ENCODE data around the gene PKP3. TPM values are rescaled to one million over a fixed set of nuclear protein-coding genes. Genes with fewer than 3 reads are reported as not detected.
A peak's percentile ranks its signal among the peaks of the same experiment; 100 is the strongest.

Gene PKP3
- total and polyA plus RNA-seq, 2 donors from 2014 or later: 1.9 to 3.6 TPM

DNA sequence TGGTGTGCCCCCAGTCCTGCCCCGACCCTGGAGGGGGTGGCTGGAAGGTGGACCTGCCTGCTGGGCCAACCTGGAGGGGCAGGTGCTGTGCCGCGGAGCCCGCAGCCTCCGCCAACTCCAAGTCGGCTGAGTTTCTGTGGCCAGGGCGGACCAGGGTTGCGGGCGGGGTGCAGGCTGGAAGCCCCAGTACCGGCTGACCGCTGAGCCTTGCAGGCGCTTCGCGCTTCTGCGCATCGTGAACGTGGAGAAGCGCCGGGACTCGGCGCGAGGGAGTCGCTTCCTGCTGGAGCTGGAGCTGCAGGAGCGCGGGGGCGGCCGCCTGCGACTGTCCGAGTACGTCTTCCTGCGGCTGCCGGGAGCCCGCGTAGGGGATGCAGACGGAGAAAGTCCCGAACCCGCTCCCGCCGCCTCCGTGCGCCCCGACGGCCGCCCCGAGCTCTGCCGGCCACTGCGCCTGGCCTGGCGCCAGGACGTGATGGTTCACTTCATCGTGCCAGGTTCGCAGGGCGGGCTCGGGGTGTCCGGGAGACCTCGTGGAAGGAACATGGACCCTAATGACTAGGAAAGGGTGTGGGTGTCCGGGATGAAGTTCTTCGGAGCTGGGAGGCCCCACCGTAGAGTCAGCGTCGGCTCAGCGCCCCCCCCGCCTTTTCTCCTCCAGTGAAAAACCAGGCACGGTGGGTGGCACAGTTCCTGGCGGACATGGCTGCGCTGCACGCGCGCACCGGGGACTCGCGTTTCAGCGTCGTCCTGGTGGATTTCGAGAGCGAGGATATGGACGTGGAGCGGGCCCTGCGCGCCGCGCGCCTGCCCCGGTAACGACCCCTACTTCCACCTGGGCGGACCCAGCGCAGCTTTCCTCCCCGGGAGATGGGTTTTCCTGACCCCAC, 14.6 kb upstream of the PKP3 start:
- H3K4me1 ChIP-seq (ENCODE audit: control insufficient read depth in 2 of 3, insufficient read depth in 2 of 3, low read depth in 1 of 3, low read length in 3 of 3): no peaks in the 10 kb centered on the region
- TF ChIP-seq CTCF (IDR thresholded peaks at IDR 0.05; ENCODE audit: borderline replicate concordance, extremely low read depth, insufficient read depth): no peak
- intact Hi-C loops (cut with DNase I): no loop called here
- H3K27ac ChIP-seq (ENCODE audit: low read depth in 2 of 2, low read length in 2 of 2): no peak overlapping the region
- no peaks in the 10 kb centered on the region for H3K27me3 ChIP-seq (ENCODE audit: control insufficient read depth, insufficient read depth, low read length)
- DNase-seq: peak in 1 of 5 donors; percentile 57
- H3K9ac ChIP-seq (ENCODE audit: low read length in 3 of 3): no peak overlapping the region
- H3K9me3 ChIP-seq (ENCODE audit: control insufficient read depth in 2 of 3, insufficient read depth in 1 of 3, low read length in 3 of 3): no peaks in the 10 kb centered on the region
- no peak for FAIRE-seq
- no peak overlapping the region for H3K4me3 ChIP-seq (ENCODE audit: low read length in 3 of 3)
- H3K36me3 ChIP-seq (ENCODE audit: control insufficient read depth in 2 of 3, insufficient read depth in 3 of 3, low read length in 3 of 3): no peaks in the 10 kb centered on the region

- intact Hi-C loops (cut with DNase I): no loop called here
Observed at GRCh38 chr11:380095-380480, 13.9 kb upstream of the PKP3 start.

DNA sequence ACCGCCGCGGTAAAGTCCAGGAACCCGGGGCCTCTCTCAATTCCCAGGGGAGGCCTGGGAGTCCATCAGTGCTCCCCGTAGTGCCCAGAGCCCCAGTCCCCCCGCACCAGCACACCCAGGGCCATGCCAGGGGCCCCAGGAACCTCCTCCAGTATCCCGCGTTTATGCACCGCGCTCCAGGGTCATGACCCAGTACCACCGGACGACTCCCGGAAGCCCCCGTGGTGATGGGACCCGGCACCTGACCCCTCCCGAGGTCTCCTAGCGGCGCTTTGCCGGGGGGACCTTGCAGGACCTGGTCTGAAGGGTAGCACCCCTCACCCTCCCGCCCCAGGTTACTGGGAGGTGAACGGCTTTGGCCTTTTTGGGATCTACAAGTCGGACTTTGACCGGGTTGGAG, 13.5 kb upstream of the PKP3 start:
- no peaks in the 10 kb centered on the region for H3K4me1 ChIP-seq (ENCODE audit: control insufficient read depth in 2 of 3, insufficient read depth in 2 of 3, low read depth in 1 of 3, low read length in 3 of 3)
- TF ChIP-seq CTCF (IDR thresholded peaks at IDR 0.05; ENCODE audit: borderline replicate concordance, extremely low read depth, insufficient read depth): no peak
- no peak overlapping the region for H3K4me3 ChIP-seq (ENCODE audit: low read length in 3 of 3)
- no peaks in the 10 kb centered on the region for H3K36me3 ChIP-seq (ENCODE audit: control insufficient read depth in 2 of 3, insufficient read depth in 3 of 3, low read length in 3 of 3)
- no peak overlapping the region for H3K27ac ChIP-seq (ENCODE audit: low read depth in 2 of 2, low read length in 2 of 2)
- DNase-seq (no peak), FAIRE-seq (no peak)
- H3K27me3 ChIP-seq (ENCODE audit: control insufficient read depth, insufficient read depth, low read length): no peaks in the 10 kb centered on the region
- intact Hi-C loops (cut with DNase I): no loop called here
- H3K9me3 ChIP-seq (ENCODE audit: control insufficient read depth in 2 of 3, insufficient read depth in 1 of 3, low read length in 3 of 3): no peaks in the 10 kb centered on the region
- H3K9ac ChIP-seq (ENCODE audit: low read length in 3 of 3): no peak overlapping the region

More at GRCh38 chr11:380095-380480, 13.9 kb upstream of the PKP3 start:
- Histone ChIP-seq H3K36me3 (ENCODE audit: control insufficient read depth in 2 of 3, insufficient read depth in 3 of 3, low read length in 3 of 3) (no peaks in the 10 kb centered on the region), H3K27ac (ENCODE audit: low read depth in 2 of 2, low read length in 2 of 2) (no peak overlapping the region), H3K4me1 (ENCODE audit: control insufficient read depth in 2 of 3, insufficient read depth in 2 of 3, low read depth in 1 of 3, low read length in 3 of 3) (no peaks in the 10 kb centered on the region), H3K4me3 (ENCODE audit: low read length in 3 of 3) (no peak overlapping the region), H3K9me3 (ENCODE audit: control insufficient read depth in 2 of 3, insufficient read depth in 1 of 3, low read length in 3 of 3) (no peaks in the 10 kb centered on the region), H3K27me3 (ENCODE audit: control insufficient read depth, insufficient read depth, low read length) (no peaks in the 10 kb centered on the region), H3K9ac (ENCODE audit: low read length in 3 of 3) (no peak overlapping the region)
- no peak for FAIRE-seq
- TF ChIP-seq CTCF (IDR thresholded peaks at IDR 0.05; ENCODE audit: borderline replicate concordance, extremely low read depth, insufficient read depth): no peak
- DNase-seq: no peak
